ENCODE measurements around the gene FGF12.

Gene FGF12

GRCh38 chr3:192170659-192171058, 556.7 kb downstream of the FGF12 start:
- DNase-seq = no peak

- no peak for DNase-seq
Measured at GRCh38 chr3:192170031-192170430, 557.3 kb downstream of the FGF12 start.

DNA sequence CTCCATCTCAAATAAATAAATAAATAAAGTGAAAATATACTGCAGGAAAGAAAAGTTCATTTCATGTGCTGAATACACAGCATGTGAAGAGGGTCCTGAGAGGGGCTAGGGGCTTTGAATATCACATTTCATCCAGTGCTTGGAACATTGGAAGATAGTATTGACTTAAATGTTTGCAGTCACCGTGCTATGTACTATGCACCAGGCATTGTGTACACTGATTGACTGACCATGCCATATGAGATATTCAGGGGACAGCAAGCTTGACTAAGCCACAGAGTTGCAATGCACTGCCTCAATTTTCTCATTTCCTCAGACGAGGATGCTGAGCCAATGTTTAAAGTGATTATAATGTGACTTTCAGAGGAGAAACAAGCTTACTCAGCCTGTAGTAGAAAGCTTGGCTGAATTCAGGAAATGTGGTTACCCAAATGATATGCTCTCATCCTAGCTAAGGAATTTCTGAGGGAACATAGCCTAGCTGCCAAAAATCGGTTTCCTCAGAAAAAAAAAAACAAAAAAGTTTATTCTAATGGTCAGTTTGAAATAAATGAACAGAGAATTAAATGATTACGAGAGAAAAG, 557.9 kb downstream of the FGF12 start:
- no peak for DNase-seq

- no peak for DNase-seq
Measured at GRCh38 chr3:192168202-192168601, 559.1 kb downstream of the FGF12 start.

DNA sequence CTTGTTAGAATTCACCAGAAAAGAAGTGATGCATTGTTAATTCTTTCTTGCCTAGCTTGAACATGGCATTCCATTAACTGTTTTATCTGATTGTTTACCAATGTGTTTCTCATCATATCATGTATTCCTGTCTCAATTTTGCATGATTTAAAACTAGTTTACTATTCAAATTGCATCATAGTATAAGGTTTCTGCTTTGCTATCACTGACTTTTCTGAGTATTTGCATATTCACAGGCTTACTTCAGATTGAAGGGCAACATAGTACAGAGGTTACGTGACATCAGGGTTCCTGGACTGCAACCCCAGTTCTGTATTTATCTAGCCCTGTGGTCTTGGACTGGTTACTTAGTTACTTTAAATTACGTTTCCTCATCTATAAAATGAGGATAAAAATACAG, 561.8 kb downstream of the FGF12 start:
- no peak for DNase-seq

DNA sequence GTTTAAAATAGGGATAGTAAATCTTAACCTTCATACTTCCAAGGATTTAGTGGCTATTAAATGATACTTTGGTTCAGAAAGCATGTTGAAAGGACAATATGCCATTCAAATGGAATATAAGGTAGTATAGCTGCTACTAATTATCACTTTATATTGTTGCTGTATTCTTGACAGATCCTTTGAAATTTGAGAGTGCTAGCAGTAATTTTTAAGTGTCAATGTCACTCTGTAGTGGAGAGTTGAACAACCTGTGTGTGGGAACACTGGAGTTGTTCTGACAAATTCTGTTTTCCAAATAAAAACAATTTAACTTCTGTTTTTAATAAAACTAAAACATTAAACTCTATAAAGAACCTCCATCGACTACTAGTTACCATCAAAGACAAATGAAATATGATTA, 565.7 kb downstream of the FGF12 start:
- no peak for DNase-seq

DNA sequence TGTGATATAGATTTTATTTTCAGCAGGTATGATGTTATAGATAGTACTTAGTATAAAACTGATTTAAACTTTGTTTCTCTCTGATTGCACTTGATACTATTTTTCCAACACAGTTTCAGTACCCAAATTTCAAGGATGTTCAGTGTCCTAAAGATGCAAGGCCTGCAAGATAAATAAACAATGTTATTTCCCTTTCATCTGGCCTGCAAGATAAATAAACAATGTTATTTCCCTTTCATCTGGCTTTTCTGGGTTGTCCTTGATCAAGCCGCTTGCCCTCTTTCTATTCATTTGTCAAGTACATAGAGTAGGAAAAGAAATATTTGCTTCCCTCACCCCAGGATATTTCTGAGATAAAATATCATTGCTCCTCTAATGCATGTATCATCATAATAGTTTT, 571.0 kb downstream of the FGF12 start:
- no peak for DNase-seq

DNA sequence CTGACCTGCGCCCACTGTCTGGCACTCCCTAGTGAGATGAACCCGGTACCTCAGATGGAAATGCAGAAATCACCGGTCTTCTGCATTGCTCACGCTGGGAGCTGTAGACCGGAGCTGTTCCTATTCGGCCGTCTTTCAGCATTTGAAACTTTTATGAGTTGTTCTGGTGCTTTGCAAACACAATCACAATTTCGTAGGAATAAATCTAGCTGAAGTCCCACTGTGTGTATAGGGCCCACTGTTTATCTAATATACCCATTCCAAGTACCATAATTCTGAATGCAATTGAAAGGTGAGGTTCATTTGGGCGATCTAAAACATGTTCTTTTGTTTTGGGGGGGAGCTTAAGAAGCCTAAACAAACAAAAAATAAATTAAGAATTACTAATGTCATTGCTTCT, 572.1 kb downstream of the FGF12 start:
- DNase-seq = no peak

DNA sequence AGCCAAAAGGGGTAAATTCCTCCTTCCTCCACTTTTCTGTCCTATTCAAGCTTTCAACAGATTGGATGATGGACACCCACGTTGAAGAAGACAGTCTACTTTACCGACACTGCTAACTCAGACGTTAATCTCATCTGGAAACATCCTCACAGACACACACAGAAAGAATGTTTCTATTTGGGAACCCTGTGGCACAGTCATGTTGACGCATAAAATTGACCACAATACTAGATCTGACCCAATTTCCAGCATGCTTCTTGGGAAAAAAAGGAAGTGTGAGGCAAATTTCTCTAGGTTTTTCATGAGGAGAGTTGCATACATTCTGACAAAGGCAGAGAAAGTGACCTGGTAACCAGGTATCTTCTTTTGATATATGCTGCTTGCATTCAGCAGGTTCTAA, 594.1 kb downstream of the FGF12 start:
- DNase-seq = no peak

DNA sequence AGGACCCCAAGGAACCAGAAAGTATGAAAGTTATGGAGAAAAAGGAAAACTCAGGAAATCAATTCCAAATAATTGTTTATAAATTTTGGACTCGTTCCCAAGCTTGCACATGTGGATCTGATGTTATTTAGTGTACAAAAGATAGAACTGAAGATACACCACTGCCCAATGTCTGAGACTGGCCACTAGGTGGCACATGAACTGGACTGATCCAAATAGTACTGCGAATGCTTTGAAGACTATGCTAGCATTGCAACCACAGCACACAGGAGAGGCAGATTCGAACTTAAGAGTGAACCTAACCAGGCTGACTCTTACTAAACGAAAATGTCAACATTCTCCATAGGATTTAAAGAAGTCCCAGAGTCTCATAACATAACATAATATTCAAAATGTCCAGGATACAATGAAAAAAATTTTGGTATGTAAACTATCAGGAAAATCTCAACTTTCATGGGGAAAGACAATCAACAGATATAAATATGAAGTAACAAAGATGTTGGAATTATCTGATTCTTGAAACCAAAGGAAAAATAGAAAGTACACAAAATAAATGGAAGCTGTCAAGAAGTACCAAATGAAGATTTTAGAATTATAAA, 596.7 kb downstream of the FGF12 start:
- DNase-seq = peak in 1 of 2 donors; percentile 2

- no peak for DNase-seq
Measured at GRCh38 chr3:192129586-192129985, 597.8 kb downstream of the FGF12 start.

- DNase-seq = no peak
Measured at GRCh38 chr3:192128922-192129321, 598.4 kb downstream of the FGF12 start.

DNA sequence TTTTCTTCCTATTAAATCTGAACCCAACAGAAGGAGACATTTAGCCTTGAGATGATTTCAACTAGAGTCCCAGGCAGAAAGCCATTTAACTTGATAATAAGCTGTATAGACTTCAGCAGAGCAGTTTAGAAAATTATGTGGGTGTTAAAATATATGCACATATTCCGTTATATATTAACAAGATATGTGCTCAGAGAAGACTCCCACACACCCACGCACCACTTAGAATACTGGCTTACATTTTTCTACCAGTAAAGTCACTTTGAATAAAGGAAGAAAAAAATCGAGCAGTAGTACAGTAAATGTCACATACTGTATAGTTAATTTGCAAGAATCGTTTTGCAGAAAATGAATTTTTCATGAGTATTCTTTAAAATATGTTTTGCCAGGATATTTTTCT, 599.3 kb downstream of the FGF12 start:
- no peak for DNase-seq

- DNase-seq = no peak
Measured at GRCh38 chr3:192122832-192123594, 604.3 kb downstream of the FGF12 start.

DNA sequence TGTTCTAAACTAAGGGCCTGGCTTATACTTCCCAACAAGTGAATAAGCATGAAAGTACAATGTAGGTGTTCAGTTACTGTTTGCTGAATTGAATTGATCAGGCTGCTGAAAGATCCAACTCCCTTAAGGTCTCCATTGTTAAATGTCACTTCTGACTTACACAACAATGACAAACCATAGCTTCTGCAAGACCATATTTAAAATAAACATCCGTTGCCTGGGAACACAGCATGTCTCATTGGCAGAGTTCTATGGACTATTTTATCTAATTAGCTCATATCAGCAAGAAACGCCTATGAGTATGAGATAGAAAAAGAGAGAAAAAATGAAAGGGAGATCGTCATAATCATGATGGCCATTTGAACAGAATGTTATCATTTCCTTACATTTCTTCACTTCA, 605.4 kb downstream of the FGF12 start:
- no peak for DNase-seq

GRCh38 chr3:192108820-192109219, 618.5 kb downstream of the FGF12 start:
- no peak for DNase-seq

DNA sequence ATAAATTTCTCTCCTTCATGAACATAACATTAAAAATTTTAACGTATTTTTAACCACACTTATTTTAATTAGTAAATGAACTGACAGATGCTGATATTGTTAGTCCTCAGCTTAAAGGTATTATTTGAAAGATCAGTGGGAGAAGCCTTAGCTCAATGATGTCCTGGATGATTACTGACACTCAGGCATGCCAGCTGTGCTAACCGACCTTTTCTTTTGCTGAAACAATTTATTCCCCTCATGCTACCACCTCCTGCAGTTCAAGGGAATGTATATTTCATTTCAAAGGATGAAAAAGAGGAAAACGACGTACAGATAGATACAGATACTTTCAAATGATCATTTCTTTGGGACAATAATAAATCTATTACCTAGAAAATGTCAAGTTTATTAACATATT, 620.8 kb downstream of the FGF12 start:
- DNase-seq = no peak

GRCh38 chr3:192092388-192093005, 634.8 kb downstream of the FGF12 start:
- DNase-seq = no peak

DNA sequence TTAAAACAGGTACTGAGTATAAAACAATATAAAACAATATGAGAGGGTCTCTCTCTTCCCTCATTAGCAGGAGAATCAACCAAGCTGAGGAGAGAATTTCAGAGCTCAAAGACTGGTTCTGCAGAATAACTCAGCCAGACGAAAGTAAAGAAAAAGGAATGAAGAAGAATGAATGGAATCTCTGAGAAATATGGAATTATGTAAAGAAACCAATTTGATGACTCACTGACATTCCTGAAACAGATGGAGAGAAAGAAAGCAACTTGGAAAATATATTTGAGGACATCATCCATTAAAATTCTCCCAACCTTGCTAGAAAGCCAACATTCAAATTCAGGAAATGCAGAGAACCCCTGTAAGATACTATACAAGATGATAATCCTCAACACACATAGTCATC, 635.5 kb downstream of the FGF12 start:
- no peak for DNase-seq

GRCh38 chr3:192090586-192090985, 636.8 kb downstream of the FGF12 start:
- DNase-seq = no peak
